ENCODE measurements around the gene CDHR1. TPM values are rescaled to one million over a fixed set of nuclear protein-coding genes. Genes with fewer than 3 reads are reported as not detected.
A peak's percentile ranks its signal among the peaks of the same experiment; 100 is the strongest.
"Not testable (repeated sequence)": the region's sequence is repeated elsewhere in the genome, so short reads cannot be mapped to it uniquely, and the experiment has no call there.

Gene CDHR1
- total RNA-seq, 1 experiment from 2014 or later, result 5.0 TPM

DNA sequence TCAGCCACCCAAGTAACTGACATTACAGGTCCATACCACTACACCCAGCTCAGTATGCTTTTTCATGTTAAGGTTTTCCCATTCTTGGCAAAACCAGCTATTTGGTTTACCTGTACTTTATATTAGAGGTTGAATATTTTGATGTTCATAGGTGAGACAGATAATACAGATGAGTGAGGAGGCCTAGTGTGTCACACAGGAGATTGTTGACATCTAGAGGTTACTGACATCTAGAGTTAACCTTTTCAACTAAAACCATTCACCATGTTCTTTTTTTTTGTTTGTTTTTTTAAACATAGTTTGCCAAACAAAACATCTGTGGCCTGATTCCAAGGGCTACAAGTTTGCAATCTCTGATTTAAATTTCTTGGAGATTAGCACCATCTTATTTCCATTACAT, 47.0 kb upstream of the CDHR1 start (continued):
- TF ChIP-seq, protein P1, sequence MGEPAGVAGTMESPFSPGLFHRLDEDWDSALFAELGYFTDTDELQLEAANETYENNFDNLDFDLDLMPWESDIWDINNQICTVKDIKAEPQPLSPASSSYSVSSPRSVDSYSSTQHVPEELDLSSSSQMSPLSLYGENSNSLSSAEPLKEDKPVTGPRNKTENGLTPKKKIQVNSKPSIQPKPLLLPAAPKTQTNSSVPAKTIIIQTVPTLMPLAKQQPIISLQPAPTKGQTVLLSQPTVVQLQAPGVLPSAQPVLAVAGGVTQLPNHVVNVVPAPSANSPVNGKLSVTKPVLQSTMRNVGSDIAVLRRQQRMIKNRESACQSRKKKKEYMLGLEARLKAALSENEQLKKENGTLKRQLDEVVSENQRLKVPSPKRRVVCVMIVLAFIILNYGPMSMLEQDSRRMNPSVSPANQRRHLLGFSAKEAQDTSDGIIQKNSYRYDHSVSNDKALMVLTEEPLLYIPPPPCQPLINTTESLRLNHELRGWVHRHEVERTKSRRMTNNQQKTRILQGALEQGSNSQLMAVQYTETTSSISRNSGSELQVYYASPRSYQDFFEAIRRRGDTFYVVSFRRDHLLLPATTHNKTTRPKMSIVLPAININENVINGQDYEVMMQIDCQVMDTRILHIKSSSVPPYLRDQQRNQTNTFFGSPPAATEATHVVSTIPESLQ (CRISPR knock-in tag; IDR thresholded peaks at IDR 0.05), result no peak
- TF ChIP-seq CREB1 (CRISPR knock-in tag; IDR thresholded peaks at IDR 0.05) (no peak), FOXP1 (CRISPR knock-in tag; IDR thresholded peaks at IDR 0.05; ENCODE audit: borderline replicate concordance) (no peak), HMGA2 (CRISPR knock-in tag; IDR thresholded peaks at IDR 0.05) (no peak), IRF1 (CRISPR knock-in tag; IDR thresholded peaks at IDR 0.05) (no peak), NFYB (CRISPR knock-in tag; conservative IDR thresholded peaks at IDR 0.05; ENCODE audit: low read depth) (no peak), NR2C2 (CRISPR knock-in tag; IDR thresholded peaks at IDR 0.05) (no peak), ERG (CRISPR knock-in tag; IDR thresholded peaks at IDR 0.05) (no peak)
- TF ChIP-seq, protein P2, sequence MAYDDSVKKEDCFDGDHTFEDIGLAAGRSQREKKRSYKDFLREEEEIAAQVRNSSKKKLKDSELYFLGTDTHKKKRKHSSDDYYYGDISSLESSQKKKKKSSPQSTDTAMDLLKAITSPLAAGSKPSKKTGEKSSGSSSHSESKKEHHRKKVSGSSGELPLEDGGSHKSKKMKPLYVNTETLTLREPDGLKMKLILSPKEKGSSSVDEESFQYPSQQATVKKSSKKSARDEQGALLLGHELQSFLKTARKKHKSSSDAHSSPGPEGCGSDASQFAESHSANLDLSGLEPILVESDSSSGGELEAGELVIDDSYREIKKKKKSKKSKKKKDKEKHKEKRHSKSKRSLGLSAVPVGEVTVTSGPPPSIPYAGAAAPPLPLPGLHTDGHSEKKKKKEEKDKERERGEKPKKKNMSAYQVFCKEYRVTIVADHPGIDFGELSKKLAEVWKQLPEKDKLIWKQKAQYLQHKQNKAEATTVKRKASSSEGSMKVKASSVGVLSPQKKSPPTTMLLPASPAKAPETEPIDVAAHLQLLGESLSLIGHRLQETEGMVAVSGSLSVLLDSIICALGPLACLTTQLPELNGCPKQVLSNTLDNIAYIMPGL (CRISPR knock-in tag; IDR thresholded peaks at IDR 0.05), result no peak
- TF ChIP-seq, protein P3, sequence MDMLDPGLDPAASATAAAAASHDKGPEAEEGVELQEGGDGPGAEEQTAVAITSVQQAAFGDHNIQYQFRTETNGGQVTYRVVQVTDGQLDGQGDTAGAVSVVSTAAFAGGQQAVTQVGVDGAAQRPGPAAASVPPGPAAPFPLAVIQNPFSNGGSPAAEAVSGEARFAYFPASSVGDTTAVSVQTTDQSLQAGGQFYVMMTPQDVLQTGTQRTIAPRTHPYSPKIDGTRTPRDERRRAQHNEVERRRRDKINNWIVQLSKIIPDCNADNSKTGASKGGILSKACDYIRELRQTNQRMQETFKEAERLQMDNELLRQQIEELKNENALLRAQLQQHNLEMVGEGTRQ (CRISPR knock-in tag; IDR thresholded peaks at IDR 0.05), result no peak

DNA sequence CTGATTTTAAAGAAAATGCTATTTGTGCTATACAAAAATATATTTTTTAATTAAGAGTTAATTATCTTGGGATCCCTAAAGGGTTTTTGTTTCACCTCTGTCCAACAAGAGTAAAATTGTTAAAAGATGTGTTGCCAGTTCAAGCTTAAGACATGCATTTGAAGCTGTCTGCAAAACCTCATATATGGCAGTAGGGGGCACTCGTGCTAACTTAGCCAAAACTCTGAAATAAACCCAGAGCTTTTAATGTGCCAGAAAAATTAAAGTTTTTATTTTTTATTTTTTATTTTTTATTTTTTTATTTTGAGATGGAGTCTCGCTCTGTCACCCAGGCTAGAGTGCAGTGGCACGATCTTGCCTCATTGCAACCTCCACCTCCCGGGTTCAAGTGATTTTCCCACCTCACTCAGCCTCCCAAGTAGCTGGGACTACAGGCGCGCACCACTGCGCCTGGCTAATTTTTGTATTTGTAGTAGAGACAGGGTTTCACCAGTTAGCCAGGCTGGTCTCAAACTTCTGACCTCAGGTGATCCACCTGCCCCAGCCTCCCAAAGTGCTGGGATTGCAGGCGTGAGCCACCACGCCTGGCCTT, 46.2 kb upstream of the CDHR1 start:
- H3K27me3 Mint-ChIP-seq (ENCODE audit: low read depth); H3K9me3 Mint-ChIP-seq; POLR2A ChIA-PET; H3K4me3 Mint-ChIP-seq; H3K27ac Mint-ChIP-seq; H3K4me1 Mint-ChIP-seq; DNase-seq (ENCODE audit: low spot score): not testable (repeated sequence)
- TF ChIP-seq CTCF (IDR thresholded peaks at IDR 0.05) (peak; percentile 50), HMGA2 (CRISPR knock-in tag; IDR thresholded peaks at IDR 0.05) (peak; percentile 58)
- H3K36me3 Mint-ChIP-seq, result peaks cover 64% of the 10 kb centered on the region
- peak; percentile 38; the same call in 1 of the 2 replicates for ATAC-seq
- CTCF ChIA-PET, result interaction anchor here (0.6 to 2.1 kb wide), 32 partner anchors 9 to 1368 kb away, joined by 3 to 75 read pairs (median 5); partner anchors contain the start of genes CDHR1 and GHITM

DNA sequence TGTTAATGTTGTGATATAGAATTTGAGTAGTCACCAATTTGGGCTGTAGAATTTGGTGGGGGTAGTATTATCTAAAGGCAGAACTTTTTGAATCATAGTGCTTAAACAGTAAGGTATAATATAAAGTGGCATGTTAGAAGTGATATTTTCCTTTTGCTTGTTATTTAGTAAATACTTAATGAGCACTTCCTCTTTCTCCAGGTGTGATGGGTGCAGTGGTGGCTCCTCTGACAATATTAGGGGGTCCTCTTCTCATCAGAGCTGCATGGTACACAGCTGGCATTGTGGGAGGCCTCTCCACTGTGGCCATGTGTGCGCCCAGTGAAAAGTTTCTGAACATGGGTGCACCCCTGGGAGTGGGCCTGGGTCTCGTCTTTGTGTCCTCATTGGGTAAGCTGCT, 44.5 kb upstream of the CDHR1 start:
- ChIA-PET POLR2A (no interaction called here), CTCF (no interaction called here)
- ATAC-seq (no peak), DNase-seq (ENCODE audit: low spot score) (no peak)
- H3K9me3 Mint-ChIP-seq, result no peaks in the 10 kb centered on the region
- H3K36me3 Mint-ChIP-seq, result peaks cover 63% of the 10 kb centered on the region
- no peak overlapping the region for H3K4me3 Mint-ChIP-seq
- no peak overlapping the region for H3K27ac Mint-ChIP-seq
- no peak for TF ChIP-seq ZNF263 (CRISPR knock-in tag; IDR thresholded peaks at IDR 0.05; ENCODE audit: low read depth)
- TF ChIP-seq ESRRA (CRISPR knock-in tag; IDR thresholded peaks at IDR 0.05; ENCODE audit: borderline replicate concordance), result no peak
- TF ChIP-seq ZMAT4 (CRISPR knock-in tag; IDR thresholded peaks at IDR 0.05), result no peak
- no peaks in the 10 kb centered on the region for H3K27me3 Mint-ChIP-seq (ENCODE audit: low read depth)
- H3K4me1 Mint-ChIP-seq, result peaks cover 1% of the 10 kb centered on the region; the same call in 1 of the 2 replicates

Data from WTC11 (cell line).